Heart right ventricle (tissue), 12 donors: ENCODE data around the gene AP5M1. TPM values are rescaled to one million over a fixed set of nuclear protein-coding genes. Genes with fewer than 3 reads are reported as not detected.

Source experiments
- polyA plus RNA-seq, 2 donors: library from polyadenylated mRNA; stranded (reverse); fragments of 200-250 nt; gene quantifications; one replicate each; pipeline ENCODE4 v1.2.3, GENCODE V29; 2013
- total RNA-seq, 10 donors: library from RNA; stranded (reverse); fragmentation: NEBNext Ultra II Directional in 3 of 10; extraction: Animal tissue kit (Norgen Biotek cat#: 25700) in 3 of 10; gene quantifications; one replicate each; pipeline versions ENCODE4 v1.2.1 to v1.2.4, GENCODE V29; 2021 to 2023
- donor health status: ischemic (EF 13 %, LVEDD 7.1; RV severe dilation, severe dysfunction).
- donor health status: healthy with polysubstance abuse.
- donor health status: DM: no; HTN: yes; CAD: no.
- donor health status: DM: no; HTN: no; CAD: no.
- donor health status: ischemic (EF 25% LVEDD 6.9; RV normal size, moderate dysfunction).
- donor health status: ischemic (EF 25% LVEDD 5.7; RV mildly dilated, moderate dysfunction).
- donor health status: healthy.
- donor health status: nonischemic (EF 11% LVEDD 7.7; RV severe dilation, severe dysfunction).
- donor health status: DM: yes; HTN: yes; CAD: no.
- donor health status: PGD.
- donor health status: ischemic (EF 29% LVEDD 5.4; RV normal size, mild dysfunction).
- donor health status: nonischemic (EF 23%, LVEDD 6.1; RV moderate dilation, normal function).

Gene AP5M1
- total and polyA plus RNA-seq, 12 donors, result 4.7 to 56.8 (median 45.2) TPM

Other genes starting within 250 kb of the AP5M1 start
- 10 to 100 TPM; 54.7 to 70.1 (median 61.4) TPM for gene EXOC5, start 66 bp upstream of the AP5M1 start, total RNA-seq
- gene EXOC5, start 66 bp upstream of the AP5M1 start, polyA plus RNA-seq, result 10 to 100 TPM in 1 of 2 donors, 1 to 10 TPM in 1; 5.5 to 12.9 TPM
- 10 to 100 TPM; 23.5 to 30.7 (median 27.1) TPM for gene NAA30, start 121.6 kb downstream of the AP5M1 start, total RNA-seq
- 1 to 10 TPM; 2.8 to 8.3 TPM for gene NAA30, start 121.6 kb downstream of the AP5M1 start, polyA plus RNA-seq
- not detected for gene CCDC198, start 224.9 kb downstream of the AP5M1 start, total RNA-seq
- not detected for gene CCDC198, start 224.9 kb downstream of the AP5M1 start, polyA plus RNA-seq